Measurements from ENCODE around the gene EIF2B2.
A peak's percentile ranks its signal among the peaks of the same experiment; 100 is the strongest.

EIF2B2 gene

DNA sequence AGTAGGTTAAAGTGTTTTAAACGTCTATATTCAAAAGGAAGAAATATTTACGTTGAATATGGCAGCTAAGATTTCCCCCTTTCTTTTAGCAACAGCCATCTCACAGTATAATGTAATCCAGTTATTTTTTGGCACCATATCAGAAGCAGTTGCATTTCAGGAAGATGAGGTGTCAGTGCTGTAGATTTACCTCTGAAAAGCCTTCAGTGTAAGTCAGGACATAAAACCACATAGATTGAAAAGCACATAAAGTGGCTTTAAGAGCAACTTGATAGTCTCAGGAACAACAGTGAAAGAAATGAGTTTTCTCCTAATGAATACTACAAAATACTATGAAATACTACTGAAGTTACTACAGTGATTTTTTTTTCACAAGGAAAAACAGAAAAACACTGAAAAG lies 41.6 kb downstream of the EIF2B2 start:
- DNase-seq (ENCODE audit: low spot score), result no peak

- DNase-seq (ENCODE audit: low spot score), result no peak
Measured at GRCh38 chr14:75044752-75045151, 42.0 kb downstream of the EIF2B2 start.

- DNase-seq (ENCODE audit: low spot score), result no peak
Measured at GRCh38 chr14:75046275-75046674, 43.6 kb downstream of the EIF2B2 start.

DNA sequence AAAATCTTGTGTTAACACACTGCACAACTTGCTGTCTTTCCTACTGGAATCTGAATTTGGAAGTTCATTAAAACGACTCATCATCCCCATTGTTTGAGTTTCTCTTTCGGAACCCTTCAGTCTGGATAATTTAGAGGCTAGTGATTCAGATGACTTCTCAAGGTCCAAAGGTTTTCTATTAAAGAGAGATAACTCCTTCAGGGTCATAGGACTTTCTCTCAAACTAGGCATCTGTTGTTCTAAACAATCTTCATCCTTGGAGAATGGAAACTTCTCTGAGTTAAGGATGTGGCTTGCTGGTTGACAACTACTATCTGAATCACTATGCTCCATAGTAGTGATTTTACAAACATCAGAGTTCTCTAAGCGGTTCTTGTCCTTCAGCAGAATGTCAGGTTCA lies 44.2 kb downstream of the EIF2B2 start:
- DNase-seq (ENCODE audit: low spot score), result no peak

DNA sequence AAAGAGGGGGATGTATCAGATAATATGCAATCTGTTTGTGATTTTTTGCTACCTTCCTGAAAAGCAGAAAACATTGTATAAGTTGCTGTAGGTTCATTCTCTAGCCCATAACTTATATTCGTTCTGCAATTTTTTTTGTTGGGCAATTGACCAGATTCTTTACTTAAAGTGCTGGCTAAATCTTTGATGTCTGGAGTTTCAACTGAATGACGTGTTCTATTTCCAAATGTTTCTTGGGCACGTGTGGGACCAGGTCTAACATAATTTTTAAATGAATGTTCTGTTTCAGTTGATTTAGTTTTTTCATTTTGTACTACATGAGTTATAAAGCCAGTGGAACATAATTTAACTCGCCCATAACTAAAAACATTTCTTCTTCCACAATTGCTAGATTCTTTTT lies 44.8 kb downstream of the EIF2B2 start:
- no peak for DNase-seq (ENCODE audit: low spot score)

- no peak for DNase-seq (ENCODE audit: low spot score)
Measured at GRCh38 chr14:75048101-75048500, 45.4 kb downstream of the EIF2B2 start.

- DNase-seq (ENCODE audit: low spot score), result no peak
Measured at GRCh38 chr14:75049136-75049535, 46.4 kb downstream of the EIF2B2 start.

DNA sequence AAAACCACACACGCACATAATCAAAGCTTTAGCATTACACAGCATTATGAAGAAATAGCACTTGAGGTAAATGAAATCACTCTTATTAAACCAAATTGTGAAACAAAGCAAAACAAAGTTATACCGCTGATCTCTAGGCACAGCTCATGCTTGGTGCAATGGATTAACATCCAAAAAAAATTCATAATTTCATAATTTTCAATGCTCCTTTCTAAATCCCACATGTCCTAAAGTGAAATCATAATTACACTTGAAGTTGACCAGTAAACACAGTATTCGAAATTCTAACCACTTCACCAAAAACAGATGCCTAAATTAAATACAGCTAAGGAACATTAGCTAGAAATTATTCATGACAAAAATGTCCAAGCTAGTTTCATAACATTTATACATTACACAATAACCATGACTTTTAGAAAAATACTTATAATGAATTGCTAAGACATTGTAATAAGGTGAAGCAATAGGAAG lies 47.0 kb downstream of the EIF2B2 start:
- DNase-seq (ENCODE audit: low spot score), result no peak

DNA sequence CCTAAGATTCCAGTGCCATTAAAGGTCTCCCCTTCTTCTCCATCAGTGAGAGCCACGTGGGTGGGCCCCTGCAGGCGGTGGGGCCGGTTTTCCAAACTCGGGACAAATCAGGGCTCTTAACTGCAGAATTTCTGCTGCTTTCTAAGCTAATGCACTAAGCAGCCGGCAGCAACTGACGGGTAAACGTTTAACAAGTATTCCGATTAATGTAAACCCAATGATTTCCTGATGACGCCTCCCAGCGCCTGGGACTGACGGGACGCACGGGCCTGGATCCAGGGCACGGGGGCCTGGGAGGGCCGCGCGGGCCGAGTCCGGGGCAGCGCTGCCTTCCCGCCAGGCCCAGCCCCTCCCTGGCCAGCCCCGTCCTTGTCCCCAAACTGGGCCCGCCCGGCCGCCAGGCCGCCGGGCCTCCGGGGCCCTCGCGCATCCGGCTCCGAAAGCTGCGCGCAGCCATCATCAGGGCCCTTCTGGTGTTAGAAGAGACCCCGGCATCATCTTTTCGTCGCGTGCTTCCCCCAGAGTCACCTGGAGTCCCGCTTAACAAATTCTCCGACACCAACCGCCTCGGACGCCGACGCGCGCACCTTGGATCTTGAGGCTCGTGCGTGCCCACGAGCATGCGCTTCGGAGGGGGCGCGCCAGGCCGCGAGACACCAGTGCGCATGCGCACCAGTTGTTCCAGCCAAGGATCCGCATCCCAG lies 48.3 kb downstream of the EIF2B2 start, which contains the start of gene MLH3:
Gene MLH3, minus strand, starts transcription at position 616 of the 704 bp plus-strand sequence. CDS start 1,812 bp downstream, outside the sequence.
- DNase-seq (ENCODE audit: low spot score), result peak; percentile 74

DNA sequence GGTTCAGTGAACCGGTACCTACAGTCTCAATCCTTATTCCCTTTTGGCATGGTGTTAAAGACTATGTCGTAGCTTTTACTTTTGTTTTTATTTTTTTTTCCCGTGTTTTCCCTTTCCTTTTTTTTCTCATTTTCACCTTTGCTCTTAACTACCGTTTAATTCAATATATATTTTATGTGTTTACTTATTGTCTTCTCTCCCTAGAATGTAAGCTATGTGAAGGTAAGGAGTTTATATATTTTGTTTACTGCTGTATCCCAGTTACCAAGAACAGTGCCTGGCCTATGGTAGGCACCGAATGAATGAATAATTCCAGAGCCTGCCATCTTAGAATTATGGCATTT lies 48.8 kb downstream of the EIF2B2 start:
- no peak for DNase-seq (ENCODE audit: low spot score)

- DNase-seq (ENCODE audit: low spot score), result no peak
Measured at GRCh38 chr14:75053396-75054291, 50.9 kb downstream of the EIF2B2 start.

DNA sequence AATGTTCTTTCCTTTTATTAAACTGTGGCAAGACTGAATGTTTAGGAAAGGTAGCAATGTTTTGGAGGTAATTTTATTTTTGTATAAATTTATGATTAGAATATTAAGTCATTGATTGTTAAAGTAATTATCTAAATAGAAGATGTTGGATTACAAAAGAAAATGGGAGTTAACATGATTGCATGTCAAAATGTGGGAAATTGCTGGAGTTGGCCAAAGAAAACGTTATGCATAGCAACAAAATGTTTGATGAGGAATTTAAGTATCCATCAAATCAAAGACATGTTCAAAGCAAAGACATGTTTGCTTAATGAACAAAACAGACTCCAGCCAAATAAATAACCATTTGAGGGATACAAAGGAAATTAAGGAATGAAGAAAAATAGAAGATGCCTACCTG lies 51.7 kb downstream of the EIF2B2 start:
- DNase-seq (ENCODE audit: low spot score), result no peak

DNA sequence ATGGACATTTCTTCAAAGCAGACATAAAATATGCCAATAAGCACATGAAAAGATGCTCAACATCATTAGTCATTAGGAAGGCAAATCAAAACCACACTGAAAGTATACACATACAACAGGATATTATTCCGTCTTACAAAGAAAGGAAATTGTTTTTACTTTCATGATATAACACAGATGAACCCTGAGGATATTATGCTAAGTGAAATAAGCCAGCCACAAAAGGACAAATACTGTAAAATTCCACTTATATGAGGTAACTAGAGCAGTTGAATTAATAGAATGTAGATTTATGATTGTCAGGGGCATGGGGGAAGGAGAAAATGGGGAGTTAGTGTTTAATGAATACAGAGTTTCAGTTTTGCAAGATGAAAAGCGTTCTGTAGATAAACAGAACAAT lies 56.9 kb downstream of the EIF2B2 start:
- DNase-seq (ENCODE audit: low spot score), result no peak

GRCh38 chr14:75060420-75060819 lies 57.7 kb downstream of the EIF2B2 start:
- no peak for DNase-seq (ENCODE audit: low spot score)
